Measurements from ENCODE around the gene BRCA1. TPM values are rescaled to one million over a fixed set of nuclear protein-coding genes. Genes with fewer than 3 reads are reported as not detected.

The BRCA1 gene
- total RNA-seq, 2 experiments from 2014 or later: 1.2 to 1.3 TPM

DNA sequence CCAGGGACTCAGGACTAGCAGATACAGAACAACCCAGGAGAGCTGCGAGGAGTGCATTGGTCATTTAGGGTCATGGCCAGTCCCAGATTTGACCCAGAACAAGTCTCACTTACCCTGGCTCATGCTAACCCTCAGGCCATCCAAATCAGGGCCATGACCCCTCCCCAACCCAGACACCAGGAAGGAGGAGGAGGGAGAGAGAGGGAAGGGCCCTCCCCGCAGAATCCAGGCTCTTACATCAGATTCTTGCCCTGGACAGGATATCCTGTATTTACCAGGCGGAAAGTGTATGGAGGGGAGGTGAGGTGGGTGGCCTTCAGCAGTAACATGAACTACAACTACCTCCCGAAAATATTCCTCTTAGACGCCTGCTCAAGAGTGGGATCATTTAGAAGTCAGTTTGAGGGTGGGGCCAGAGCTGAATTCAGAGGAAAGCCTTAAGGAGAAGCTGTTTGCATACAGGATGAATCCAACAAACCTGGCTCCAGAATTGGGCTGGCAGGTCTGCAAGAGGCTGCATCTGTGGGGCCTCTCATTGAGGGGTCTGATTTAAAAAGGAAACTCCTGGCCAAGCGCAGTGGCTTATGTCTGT lies 105.0 kb downstream of the BRCA1 start:
- H3K4me1 Mint-ChIP-seq (ENCODE audit: low read depth): peaks cover 50% of the 10 kb centered on the region

DNA sequence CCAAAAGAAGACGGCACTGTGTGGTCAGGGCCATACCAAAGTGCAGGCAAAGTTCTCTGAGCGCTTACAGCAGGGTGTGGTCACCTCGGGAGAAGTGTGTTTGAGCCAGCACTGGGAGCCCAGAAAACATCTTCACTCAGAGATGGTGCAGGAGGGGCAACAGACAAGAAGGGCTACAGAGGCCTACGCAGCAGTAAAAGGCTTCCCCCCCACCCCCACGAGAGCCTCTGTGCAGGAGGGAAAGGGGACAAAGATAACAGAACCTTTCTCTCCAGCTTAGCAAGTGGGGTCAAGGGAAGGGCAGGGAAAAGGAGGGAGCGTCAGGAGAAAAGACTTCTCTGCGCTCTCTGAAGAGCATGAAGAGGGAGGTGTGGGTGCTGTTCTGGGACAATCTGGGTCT lies 105.7 kb downstream of the BRCA1 start:
- H3K4me1 Mint-ChIP-seq (ENCODE audit: low read depth): peaks cover 45% of the 10 kb centered on the region
- H3K27ac ChIP-seq (ENCODE audit: low read depth in 1 of 2, low read length in 2 of 2): no peak overlapping the region
- intact Hi-C loops (cut with DNase I, micrococcal nuclease): no loop called here
- peaks cover 10% of the 10 kb centered on the region for H3K36me3 ChIP-seq (ENCODE audit: insufficient read depth, low read length)
- CTCF ChIA-PET: interaction anchor here (1.2 kb wide), 1 partner anchor 21 kb away, joined by 3 read pairs; the partner anchor contains the start of gene RPL27
- no peaks in the 10 kb centered on the region for H3K27me3 ChIP-seq (ENCODE audit: control insufficient read depth in 1 of 2, insufficient read depth in 2 of 2, low read length in 2 of 2)
- peak overlapping the region; percentile 67 for H3K27ac Mint-ChIP-seq
- TF ChIP-seq, protein P1, sequence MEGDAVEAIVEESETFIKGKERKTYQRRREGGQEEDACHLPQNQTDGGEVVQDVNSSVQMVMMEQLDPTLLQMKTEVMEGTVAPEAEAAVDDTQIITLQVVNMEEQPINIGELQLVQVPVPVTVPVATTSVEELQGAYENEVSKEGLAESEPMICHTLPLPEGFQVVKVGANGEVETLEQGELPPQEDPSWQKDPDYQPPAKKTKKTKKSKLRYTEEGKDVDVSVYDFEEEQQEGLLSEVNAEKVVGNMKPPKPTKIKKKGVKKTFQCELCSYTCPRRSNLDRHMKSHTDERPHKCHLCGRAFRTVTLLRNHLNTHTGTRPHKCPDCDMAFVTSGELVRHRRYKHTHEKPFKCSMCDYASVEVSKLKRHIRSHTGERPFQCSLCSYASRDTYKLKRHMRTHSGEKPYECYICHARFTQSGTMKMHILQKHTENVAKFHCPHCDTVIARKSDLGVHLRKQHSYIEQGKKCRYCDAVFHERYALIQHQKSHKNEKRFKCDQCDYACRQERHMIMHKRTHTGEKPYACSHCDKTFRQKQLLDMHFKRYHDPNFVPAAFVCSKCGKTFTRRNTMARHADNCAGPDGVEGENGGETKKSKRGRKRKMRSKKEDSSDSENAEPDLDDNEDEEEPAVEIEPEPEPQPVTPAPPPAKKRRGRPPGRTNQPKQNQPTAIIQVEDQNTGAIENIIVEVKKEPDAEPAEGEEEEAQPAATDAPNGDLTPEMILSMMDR (IDR thresholded peaks at IDR 0.05): no peak
- peaks cover 47% of the 10 kb centered on the region for H3K4me1 ChIP-seq (ENCODE audit: insufficient read depth, low read length)
- no peaks in the 10 kb centered on the region for H3K9me3 ChIP-seq (ENCODE audit: control insufficient read depth in 1 of 2, insufficient read depth in 1 of 2, low read length in 2 of 2)
- no peaks in the 10 kb centered on the region for H3K27me3 Mint-ChIP-seq
- H3K36me3 Mint-ChIP-seq (ENCODE audit: low read depth): peaks cover 15% of the 10 kb centered on the region
- H3K9me3 Mint-ChIP-seq: no peaks in the 10 kb centered on the region
- H3K4me3 ChIP-seq (ENCODE audit: low read length): no peak overlapping the region
- ATAC-seq (ENCODE audit: poor library complexity) (no peak), DNase-seq (no peak)
- peak overlapping the region; percentile 86 for H3K4me3 Mint-ChIP-seq
- POLR2A ChIA-PET: interaction anchor here (0.7 to 2.6 kb wide), 4 partner anchors 12 to 341 kb away, joined by 3 to 11 read pairs (median 4); partner anchors contain the start of genes IFI35 and RPL27

More for the DNA sequence above, 105.0 kb downstream of the BRCA1 start:
- Mint-ChIP-seq H3K4me3 (peak overlapping the region; percentile 86), H3K27ac (peak overlapping the region; percentile 67), H3K27me3 (no peaks in the 10 kb centered on the region), H3K9me3 (no peaks in the 10 kb centered on the region), H3K36me3 (ENCODE audit: low read depth) (peaks cover 8% of the 10 kb centered on the region)
- Histone ChIP-seq H3K27ac (ENCODE audit: low read depth in 1 of 2, low read length in 2 of 2) (no peak overlapping the region), H3K4me3 (ENCODE audit: low read length) (no peak overlapping the region), H3K9me3 (ENCODE audit: control insufficient read depth in 1 of 2, insufficient read depth in 1 of 2, low read length in 2 of 2) (no peaks in the 10 kb centered on the region), H3K4me1 (ENCODE audit: insufficient read depth, low read length) (peaks cover 52% of the 10 kb centered on the region), H3K36me3 (ENCODE audit: insufficient read depth, low read length) (peaks cover 7% of the 10 kb centered on the region), H3K27me3 (ENCODE audit: control insufficient read depth in 1 of 2, insufficient read depth in 2 of 2, low read length in 2 of 2) (no peaks in the 10 kb centered on the region)
- intact Hi-C loops (cut with DNase I, micrococcal nuclease): loop anchor here (2.0 to 10.0 kb wide), 5 partner anchors 13 to 367 kb away; partner anchors contain the start of genes IFI35 (in 2 of the 2), BRCA1 (in 1 of the 2) and TMEM106A (in 1 of the 2)
- ChIA-PET CTCF (no interaction called here), POLR2A (interaction anchor here (1.1 to 4.1 kb wide), 4 partner anchors 14 to 341 kb away, joined by 3 to 24 read pairs (median 14); partner anchors contain the start of genes IFI35 and RPL27)
- TF ChIP-seq, protein P1 (IDR thresholded peaks at IDR 0.05): no peak
- DNase-seq: no peak
- ATAC-seq (ENCODE audit: poor library complexity): no peak

DNA sequence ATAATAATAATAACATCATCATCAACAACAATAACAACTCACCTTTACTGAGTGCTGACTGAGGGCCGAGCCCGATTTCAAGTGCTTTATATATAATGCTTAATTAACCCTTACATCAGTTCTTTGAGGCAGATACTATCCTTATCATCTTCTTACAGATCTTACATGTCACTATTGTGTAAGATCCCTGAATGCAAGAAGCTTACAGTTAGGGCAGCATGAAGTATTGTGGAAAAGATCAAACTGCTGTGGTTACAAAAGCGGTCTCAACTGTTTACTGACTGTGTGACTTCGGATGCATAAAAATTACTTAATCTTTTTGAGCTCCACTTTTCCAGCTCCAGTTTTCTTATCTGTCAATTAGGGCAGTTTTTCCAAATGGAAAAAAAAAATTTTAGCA lies 106.2 kb downstream of the BRCA1 start:
- H3K27me3 ChIP-seq (ENCODE audit: control insufficient read depth in 1 of 2, insufficient read depth in 2 of 2, low read length in 2 of 2): no peaks in the 10 kb centered on the region
- H3K9me3 Mint-ChIP-seq: no peaks in the 10 kb centered on the region
- H3K27ac ChIP-seq (ENCODE audit: low read depth in 1 of 2, low read length in 2 of 2): peak overlapping the region in 1 of 2 donors; percentile 22
- peaks cover 42% of the 10 kb centered on the region for H3K4me1 ChIP-seq (ENCODE audit: insufficient read depth, low read length)
- peaks cover 41% of the 10 kb centered on the region for H3K4me1 Mint-ChIP-seq (ENCODE audit: low read depth)
- no peak overlapping the region for H3K4me3 ChIP-seq (ENCODE audit: low read length)
- H3K36me3 Mint-ChIP-seq (ENCODE audit: low read depth): peaks cover 20% of the 10 kb centered on the region
- intact Hi-C loops (cut with DNase I, micrococcal nuclease): no loop called here
- peak overlapping the region; percentile 67 for H3K27ac Mint-ChIP-seq
- TF ChIP-seq, protein P1 (IDR thresholded peaks at IDR 0.05): no peak
- POLR2A ChIA-PET: interaction anchor here (0.7 to 2.6 kb wide), 5 partner anchors 12 to 465 kb away, joined by 3 to 11 read pairs (median 3); partner anchors contain the start of genes DHX8, IFI35 and RPL27
- H3K9me3 ChIP-seq (ENCODE audit: control insufficient read depth in 1 of 2, insufficient read depth in 1 of 2, low read length in 2 of 2): no peaks in the 10 kb centered on the region
- peaks cover 14% of the 10 kb centered on the region for H3K36me3 ChIP-seq (ENCODE audit: insufficient read depth, low read length)
- no peaks in the 10 kb centered on the region for H3K27me3 Mint-ChIP-seq
- peak in 1 of 14 experiments; percentile 36 for DNase-seq
- CTCF ChIA-PET: interaction anchor here (1.2 kb wide), 1 partner anchor 21 kb away, joined by 3 read pairs; the partner anchor contains the start of gene RPL27
- no peak for ATAC-seq (ENCODE audit: poor library complexity)
- peak overlapping the region; percentile 61 for H3K4me3 Mint-ChIP-seq

All from CD4-positive, alpha-beta T cell (primary cell).